ENCODE data around the gene APOA1.
A peak's percentile ranks its signal among the peaks of the same experiment; 100 is the strongest.

Gene APOA1

DNA sequence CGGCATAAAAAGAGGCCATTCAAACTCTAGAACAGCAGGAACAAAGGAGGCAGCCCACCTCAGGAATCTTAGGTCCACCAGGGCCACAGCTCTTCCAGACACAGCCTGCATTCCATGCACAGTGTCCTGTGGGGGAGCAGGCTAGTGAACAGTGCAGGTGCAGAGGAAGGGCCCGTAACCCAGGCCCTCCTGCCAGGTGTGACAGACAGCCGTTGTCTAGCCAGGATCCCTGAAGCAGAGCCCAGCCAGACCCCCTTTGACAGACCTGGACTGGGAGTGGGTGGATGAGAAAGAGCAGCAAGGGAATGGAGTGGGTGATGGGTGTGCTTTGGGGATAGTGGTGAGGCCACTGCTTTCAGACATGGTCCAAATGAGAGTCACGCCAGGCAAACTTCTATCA is 48.4 kb downstream of the APOA1 start:
- TF ChIP-seq, protein P1, sequence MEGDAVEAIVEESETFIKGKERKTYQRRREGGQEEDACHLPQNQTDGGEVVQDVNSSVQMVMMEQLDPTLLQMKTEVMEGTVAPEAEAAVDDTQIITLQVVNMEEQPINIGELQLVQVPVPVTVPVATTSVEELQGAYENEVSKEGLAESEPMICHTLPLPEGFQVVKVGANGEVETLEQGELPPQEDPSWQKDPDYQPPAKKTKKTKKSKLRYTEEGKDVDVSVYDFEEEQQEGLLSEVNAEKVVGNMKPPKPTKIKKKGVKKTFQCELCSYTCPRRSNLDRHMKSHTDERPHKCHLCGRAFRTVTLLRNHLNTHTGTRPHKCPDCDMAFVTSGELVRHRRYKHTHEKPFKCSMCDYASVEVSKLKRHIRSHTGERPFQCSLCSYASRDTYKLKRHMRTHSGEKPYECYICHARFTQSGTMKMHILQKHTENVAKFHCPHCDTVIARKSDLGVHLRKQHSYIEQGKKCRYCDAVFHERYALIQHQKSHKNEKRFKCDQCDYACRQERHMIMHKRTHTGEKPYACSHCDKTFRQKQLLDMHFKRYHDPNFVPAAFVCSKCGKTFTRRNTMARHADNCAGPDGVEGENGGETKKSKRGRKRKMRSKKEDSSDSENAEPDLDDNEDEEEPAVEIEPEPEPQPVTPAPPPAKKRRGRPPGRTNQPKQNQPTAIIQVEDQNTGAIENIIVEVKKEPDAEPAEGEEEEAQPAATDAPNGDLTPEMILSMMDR (IDR thresholded peaks at IDR 0.05; ENCODE audit: low read depth, low read length), result no peak
- no peak overlapping the region for H3K4me3 ChIP-seq (ENCODE audit: low read depth, low read length)

DNA sequence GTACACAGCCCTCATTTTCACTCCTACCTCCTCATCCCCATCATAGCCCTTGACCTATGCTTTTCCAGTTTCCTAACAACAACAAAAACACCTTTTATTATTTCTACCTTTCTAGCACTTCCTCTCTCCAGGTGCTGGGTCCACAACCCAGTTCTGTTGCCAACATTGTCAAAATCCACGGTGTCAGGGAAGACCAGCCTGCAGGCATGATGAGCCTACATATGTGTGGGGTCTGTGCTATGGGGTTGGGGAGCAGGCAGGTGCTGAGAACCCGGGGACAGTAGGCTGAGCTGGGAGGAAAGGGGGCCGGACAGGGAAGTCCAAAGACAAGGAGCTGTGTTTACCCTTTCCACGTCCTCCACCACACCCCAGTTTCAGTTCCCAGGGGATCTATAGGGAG is 48.9 kb downstream of the APOA1 start:
- TF ChIP-seq, protein P1 (IDR thresholded peaks at IDR 0.05; ENCODE audit: low read depth, low read length), result no peak
- peak overlapping the region; percentile 90 for H3K4me3 ChIP-seq (ENCODE audit: low read depth, low read length)

DNA sequence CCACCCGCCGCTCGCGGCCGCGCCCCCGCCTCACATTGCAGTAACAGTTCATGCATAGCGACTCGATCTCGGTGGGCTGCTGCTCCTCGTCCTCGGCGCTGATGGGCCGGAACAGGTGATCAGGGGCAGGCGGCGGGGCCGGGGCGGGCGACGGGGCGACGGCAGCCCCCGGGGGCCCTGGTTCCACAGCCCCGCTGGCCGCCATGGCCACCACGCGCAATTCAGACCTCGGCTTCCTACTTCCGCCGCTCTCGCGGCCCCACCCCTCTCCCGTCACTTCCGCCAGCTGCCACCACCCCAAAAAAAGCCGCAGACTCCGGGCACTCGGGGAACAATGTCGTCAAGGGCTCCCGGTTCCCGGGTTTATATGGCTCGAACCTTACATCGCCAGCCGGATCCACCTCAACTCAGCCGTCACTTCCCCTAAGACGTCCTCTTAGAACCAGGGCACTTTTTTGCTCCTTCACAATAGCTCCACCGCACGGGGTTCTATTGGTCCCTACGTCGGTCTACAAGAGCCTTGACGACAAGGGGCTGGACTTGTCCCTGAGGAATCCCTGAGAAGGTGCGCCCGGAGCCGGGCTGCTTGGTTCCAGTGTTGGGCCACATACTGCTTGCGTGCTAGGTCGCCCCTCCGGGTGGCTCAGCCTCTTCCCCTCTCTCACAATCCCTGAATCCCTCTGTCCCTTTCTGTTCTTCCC is 49.5 kb downstream of the APOA1 start, which contains the start of gene ZPR1:
Gene ZPR1 (minus strand): TSS at position 238 of the 701 bp plus-strand sequence. CDS start 33 bp downstream, at position 205.
- H3K4me3 ChIP-seq (ENCODE audit: low read depth, low read length), result peak within 1 kb of the TSS; percentile 90
- TF ChIP-seq, protein P1 (IDR thresholded peaks at IDR 0.05; ENCODE audit: low read depth, low read length), result no peak

DNA sequence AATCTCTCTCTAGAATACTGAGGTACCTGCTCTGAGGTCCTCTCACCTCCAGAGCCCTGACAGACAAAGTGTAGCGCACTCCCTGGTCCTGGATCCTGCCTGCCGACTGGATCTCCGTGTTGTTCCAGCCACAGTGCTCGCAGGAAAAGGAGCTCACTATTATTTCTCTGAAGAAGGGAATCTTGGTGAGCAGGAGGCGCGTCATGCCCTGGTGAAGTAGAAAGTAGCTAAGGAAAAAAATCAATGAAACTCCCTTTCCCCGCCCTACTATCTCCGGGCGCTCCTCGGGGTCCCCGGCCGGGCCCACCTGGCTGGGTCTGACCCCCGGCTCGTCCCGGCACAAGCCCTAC is 50.0 kb downstream of the APOA1 start:
- TF ChIP-seq, protein P1 (IDR thresholded peaks at IDR 0.05; ENCODE audit: low read depth, low read length), result no peak
- H3K4me3 ChIP-seq (ENCODE audit: low read depth, low read length), result peak overlapping the region; percentile 90

DNA sequence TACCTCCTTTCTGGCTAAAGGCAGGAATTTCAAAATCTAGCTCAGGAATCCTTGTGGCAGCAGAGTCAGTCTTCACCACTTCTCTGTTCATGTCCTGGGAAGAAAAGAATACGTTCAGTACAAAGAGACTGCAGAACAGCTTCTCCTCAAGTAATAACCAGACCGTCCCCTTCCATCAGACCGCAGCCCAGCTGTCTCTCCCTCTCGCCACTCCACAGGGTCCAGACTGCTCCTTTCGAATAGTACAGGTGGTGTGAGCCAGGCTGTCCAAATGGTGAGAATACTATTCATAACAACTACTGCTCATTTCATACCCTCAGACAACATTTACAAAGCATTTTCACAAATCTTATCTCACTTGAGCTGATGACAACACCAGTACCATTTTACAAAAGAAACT is 50.5 kb downstream of the APOA1 start:
- H3K4me3 ChIP-seq (ENCODE audit: low read depth, low read length), result peak overlapping the region; percentile 90
- TF ChIP-seq, protein P1 (IDR thresholded peaks at IDR 0.05; ENCODE audit: low read depth, low read length), result no peak

DNA sequence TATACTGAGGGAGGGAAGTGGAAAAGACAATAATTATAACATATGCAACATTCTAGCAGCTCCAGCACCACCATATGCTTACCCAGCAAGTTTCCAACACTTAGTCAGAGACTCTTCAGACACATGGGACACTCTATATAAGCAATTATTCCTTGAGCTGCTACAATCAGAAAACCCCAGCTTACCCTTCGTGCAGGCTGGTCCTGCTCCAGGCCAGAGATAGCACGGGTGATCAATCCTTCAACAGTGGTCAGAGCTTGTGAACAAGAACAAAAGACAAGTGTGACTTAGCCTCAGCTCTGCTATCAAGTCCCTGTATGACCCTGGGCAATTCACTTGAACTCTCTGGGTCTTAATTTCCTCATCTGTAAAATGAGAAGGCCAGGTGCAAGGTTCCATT is 51.1 kb downstream of the APOA1 start:
- H3K4me3 ChIP-seq (ENCODE audit: low read depth, low read length), result no peak overlapping the region
- TF ChIP-seq, protein P1 (IDR thresholded peaks at IDR 0.05; ENCODE audit: low read depth, low read length), result no peak
